ENCODE measurements around the gene NEDD4L.
A peak's percentile ranks its signal among the peaks of the same experiment; 100 is the strongest.

NEDD4L gene

GRCh38 chr18:58041633-58042032, 2.4 kb upstream of the NEDD4L start:
- no peak overlapping the region for H3K4ac ChIP-seq (ENCODE audit: low read depth, low read length)
- WGBS (ENCODE audit: extremely low coverage, insufficient coverage, insufficient read length), result no CpG with 5 or more reads among the region's 4 CpGs
- peaks cover 15% of the 10 kb centered on the region for H3K79me1 ChIP-seq (ENCODE audit: low read length)
- H3K27ac ChIP-seq (ENCODE audit: low read depth, low read length), result no peak overlapping the region
- no peaks in the 10 kb centered on the region for H3K9me3 ChIP-seq (ENCODE audit: insufficient read depth, low read depth, low read length)
- no peak overlapping the region for H4K91ac ChIP-seq (ENCODE audit: low read depth, low read length)
- no peak overlapping the region for H3K18ac ChIP-seq (ENCODE audit: low read length)
- no peak overlapping the region for H3K23ac ChIP-seq (ENCODE audit: low read length)
- no peak for DNase-seq
- no peaks in the 10 kb centered on the region for H3K36me3 ChIP-seq (ENCODE audit: control insufficient read depth in 1 of 2, insufficient read depth in 2 of 2, low read length in 2 of 2)
- peaks cover 8% of the 10 kb centered on the region for H3K79me2 ChIP-seq (ENCODE audit: control insufficient read depth, insufficient read depth, low read length, poor library complexity)
- no peak overlapping the region for H2BK12ac ChIP-seq (ENCODE audit: low read length)
- no peak overlapping the region for H3K9ac ChIP-seq (ENCODE audit: low read length)
- no peak overlapping the region for H2AK5ac ChIP-seq (ENCODE audit: low read length)
- H3K4me1 ChIP-seq (ENCODE audit: control insufficient read depth in 1 of 2, insufficient read depth in 2 of 2, low read length in 2 of 2), result no peaks in the 10 kb centered on the region
- no peak overlapping the region for H4K12ac ChIP-seq (ENCODE audit: low read depth, low read length)
- no peak overlapping the region for H4K8ac ChIP-seq (ENCODE audit: low read depth, low read length)
- H3K4me3 ChIP-seq (ENCODE audit: low read depth, low read length), result no peak overlapping the region
- no peak overlapping the region for H3K4me2 ChIP-seq (ENCODE audit: low read length)
- H3K27me3 ChIP-seq (ENCODE audit: insufficient read depth, low read length), result no peaks in the 10 kb centered on the region
- H3K14ac ChIP-seq (ENCODE audit: low read length), result no peak overlapping the region
- H2BK120ac ChIP-seq (ENCODE audit: insufficient read depth, low read length, poor library complexity), result no peak overlapping the region
- H2AFZ ChIP-seq (ENCODE audit: insufficient read depth, low read length, poor library complexity), result no peak overlapping the region
- H2BK5ac ChIP-seq (ENCODE audit: low read depth, low read length, poor library complexity), result no peak overlapping the region

DNA sequence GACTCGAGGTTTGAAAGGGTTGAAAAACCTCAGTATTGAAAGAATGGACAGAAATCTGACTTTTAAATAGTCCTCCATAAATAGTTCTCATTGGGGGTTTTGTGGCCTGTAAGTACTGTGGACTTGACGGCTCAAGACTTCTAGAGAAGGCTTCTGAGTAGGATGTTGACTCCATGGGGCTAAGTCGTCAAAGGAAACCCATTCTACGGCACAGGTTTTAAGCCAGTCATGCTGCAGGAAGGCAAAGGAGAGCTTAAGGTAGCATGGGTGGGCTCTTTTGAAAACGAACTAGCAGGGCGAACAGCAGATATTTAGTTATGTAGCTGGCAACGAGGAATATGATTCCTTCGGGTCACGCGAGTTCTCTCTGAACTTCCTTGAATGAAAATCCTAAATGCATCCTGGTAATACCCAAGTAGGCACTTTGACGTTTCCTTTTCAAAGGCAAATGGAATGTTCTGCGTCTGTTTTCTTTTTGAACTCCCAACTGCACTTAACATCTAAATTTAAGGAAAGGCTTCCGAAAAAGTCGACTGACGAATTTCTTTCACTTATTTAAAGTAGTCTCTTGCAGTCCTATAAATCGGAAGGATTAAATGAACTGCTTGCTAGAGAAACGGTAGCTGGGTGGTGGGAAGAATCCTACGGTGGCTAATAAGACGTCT, 1.1 kb upstream of the NEDD4L start:
- Histone ChIP-seq H3K9ac (ENCODE audit: low read length) (no peak overlapping the region), H2BK12ac (ENCODE audit: low read length) (no peak overlapping the region), H3K4me3 (ENCODE audit: low read depth, low read length) (no peak overlapping the region), H3K79me2 (ENCODE audit: control insufficient read depth, insufficient read depth, low read length, poor library complexity) (peaks cover 8% of the 10 kb centered on the region), H2BK120ac (ENCODE audit: insufficient read depth, low read length, poor library complexity) (no peak overlapping the region), H3K36me3 (ENCODE audit: control insufficient read depth in 1 of 2, insufficient read depth in 2 of 2, low read length in 2 of 2) (no peaks in the 10 kb centered on the region), H3K79me1 (ENCODE audit: low read length) (peaks cover 15% of the 10 kb centered on the region), H4K91ac (ENCODE audit: low read depth, low read length) (no peak overlapping the region), H3K4ac (ENCODE audit: low read depth, low read length) (no peak overlapping the region), H3K14ac (ENCODE audit: low read length) (no peak overlapping the region), H3K18ac (ENCODE audit: low read length) (no peak overlapping the region), H3K27ac (ENCODE audit: low read depth, low read length) (no peak overlapping the region), H2AK5ac (ENCODE audit: low read length) (no peak overlapping the region), H4K12ac (ENCODE audit: low read depth, low read length) (no peak overlapping the region), H2AFZ (ENCODE audit: insufficient read depth, low read length, poor library complexity) (peak overlapping the region; percentile 66), H2BK5ac (ENCODE audit: low read depth, low read length, poor library complexity) (no peak overlapping the region), H4K8ac (ENCODE audit: low read depth, low read length) (no peak overlapping the region), H3K4me2 (ENCODE audit: low read length) (peak overlapping the region; percentile 90), H3K4me1 (ENCODE audit: control insufficient read depth in 1 of 2, insufficient read depth in 2 of 2, low read length in 2 of 2) (no peaks in the 10 kb centered on the region), H3K27me3 (ENCODE audit: insufficient read depth, low read length) (no peaks in the 10 kb centered on the region), H3K9me3 (ENCODE audit: insufficient read depth, low read depth, low read length) (no peaks in the 10 kb centered on the region), H3K23ac (ENCODE audit: low read length) (no peak overlapping the region)
- WGBS (ENCODE audit: extremely low coverage, insufficient coverage, insufficient read length), result no CpG with 5 or more reads among the region's 19 CpGs
- DNase-seq, result peak in 1 of 2 donors; percentile 15

GRCh38 chr18:58044370-58045241, 580 bp downstream of the NEDD4L start:
- H3K4me2 ChIP-seq (ENCODE audit: low read length), result peak overlapping the region; percentile 76
- H3K23ac ChIP-seq (ENCODE audit: low read length), result no peak overlapping the region
- H2BK120ac ChIP-seq (ENCODE audit: insufficient read depth, low read length, poor library complexity), result peak overlapping the region; percentile 84
- H3K27ac ChIP-seq (ENCODE audit: low read depth, low read length), result peak overlapping the region; percentile 80
- no peaks in the 10 kb centered on the region for H3K27me3 ChIP-seq (ENCODE audit: insufficient read depth, low read length)
- H4K12ac ChIP-seq (ENCODE audit: low read depth, low read length), result peak overlapping the region; percentile 71
- H3K18ac ChIP-seq (ENCODE audit: low read length), result peak overlapping the region; percentile 79
- WGBS (ENCODE audit: extremely low coverage, insufficient coverage, insufficient read length), result no CpG with 5 or more reads among the region's 94 CpGs
- peak overlapping the region; percentile 22 for H2BK12ac ChIP-seq (ENCODE audit: low read length)
- peak overlapping the region; percentile 65 for H3K14ac ChIP-seq (ENCODE audit: low read length)
- peak overlapping the region; percentile 85 for H3K4me3 ChIP-seq (ENCODE audit: low read depth, low read length)
- no peaks in the 10 kb centered on the region for H3K4me1 ChIP-seq (ENCODE audit: control insufficient read depth in 1 of 2, insufficient read depth in 2 of 2, low read length in 2 of 2)
- peak overlapping the region; percentile 69 for H4K8ac ChIP-seq (ENCODE audit: low read depth, low read length)
- H3K79me2 ChIP-seq (ENCODE audit: control insufficient read depth, insufficient read depth, low read length, poor library complexity), result peaks cover 8% of the 10 kb centered on the region
- H3K79me1 ChIP-seq (ENCODE audit: low read length), result peaks cover 15% of the 10 kb centered on the region
- DNase-seq, result peak; percentile 34 to 54
- peak overlapping the region; percentile 77 for H3K9ac ChIP-seq (ENCODE audit: low read length)
- peak overlapping the region; percentile 97 for H2AFZ ChIP-seq (ENCODE audit: insufficient read depth, low read length, poor library complexity)
- H2AK5ac ChIP-seq (ENCODE audit: low read length), result no peak overlapping the region
- peak overlapping the region; percentile 66 for H2BK5ac ChIP-seq (ENCODE audit: low read depth, low read length, poor library complexity)
- H4K91ac ChIP-seq (ENCODE audit: low read depth, low read length), result peak overlapping the region; percentile 51
- no peaks in the 10 kb centered on the region for H3K9me3 ChIP-seq (ENCODE audit: insufficient read depth, low read depth, low read length)
- H3K4ac ChIP-seq (ENCODE audit: low read depth, low read length), result peak overlapping the region; percentile 76
- H3K36me3 ChIP-seq (ENCODE audit: control insufficient read depth in 1 of 2, insufficient read depth in 2 of 2, low read length in 2 of 2), result no peaks in the 10 kb centered on the region

GRCh38 chr18:58045242-58046092, 1.4 kb downstream of the NEDD4L start:
- Histone ChIP-seq H2BK120ac (ENCODE audit: insufficient read depth, low read length, poor library complexity) (peak overlapping the region; percentile 84), H3K23ac (ENCODE audit: low read length) (no peak overlapping the region), H3K18ac (ENCODE audit: low read length) (peak overlapping the region; percentile 79), H4K91ac (ENCODE audit: low read depth, low read length) (no peak overlapping the region), H4K8ac (ENCODE audit: low read depth, low read length) (peak overlapping the region; percentile 69), H3K4me3 (ENCODE audit: low read depth, low read length) (peak overlapping the region; percentile 85), H3K36me3 (ENCODE audit: control insufficient read depth in 1 of 2, insufficient read depth in 2 of 2, low read length in 2 of 2) (no peaks in the 10 kb centered on the region), H2BK5ac (ENCODE audit: low read depth, low read length, poor library complexity) (peak overlapping the region; percentile 66), H3K9me3 (ENCODE audit: insufficient read depth, low read depth, low read length) (no peaks in the 10 kb centered on the region), H2AFZ (ENCODE audit: insufficient read depth, low read length, poor library complexity) (peak overlapping the region; percentile 97), H3K4ac (ENCODE audit: low read depth, low read length) (peak overlapping the region; percentile 56), H3K14ac (ENCODE audit: low read length) (peak overlapping the region; percentile 49), H3K79me2 (ENCODE audit: control insufficient read depth, insufficient read depth, low read length, poor library complexity) (peaks cover 8% of the 10 kb centered on the region), H2BK12ac (ENCODE audit: low read length) (no peak overlapping the region), H3K9ac (ENCODE audit: low read length) (peak overlapping the region; percentile 18), H3K27ac (ENCODE audit: low read depth, low read length) (peak overlapping the region; percentile 9), H3K79me1 (ENCODE audit: low read length) (peaks cover 15% of the 10 kb centered on the region), H3K27me3 (ENCODE audit: insufficient read depth, low read length) (no peaks in the 10 kb centered on the region), H4K12ac (ENCODE audit: low read depth, low read length) (no peak overlapping the region), H3K4me2 (ENCODE audit: low read length) (peak overlapping the region; percentile 76), H3K4me1 (ENCODE audit: control insufficient read depth in 1 of 2, insufficient read depth in 2 of 2, low read length in 2 of 2) (no peaks in the 10 kb centered on the region), H2AK5ac (ENCODE audit: low read length) (no peak overlapping the region)
- 100% methylated on average over 1 of the region's 33 CpGs for WGBS (ENCODE audit: extremely low coverage, insufficient coverage, insufficient read length)
- DNase-seq, result peak in 1 of 2 donors; percentile 21

Measured in trophoblast cell (in vitro differentiated cells and primary cell).